HUDEP-2 (cell line): ENCODE measurements around the gene ATP6V0C.

Experiments
- DNase-seq, 76 experiments: peaks; one replicate each; lab custom pipeline; 2025; ENCODE audit not compliant: unreplicated experiment in 76 of 76; lab: John Stamatoyannopoulos, UW

ATP6V0C gene

DNA sequence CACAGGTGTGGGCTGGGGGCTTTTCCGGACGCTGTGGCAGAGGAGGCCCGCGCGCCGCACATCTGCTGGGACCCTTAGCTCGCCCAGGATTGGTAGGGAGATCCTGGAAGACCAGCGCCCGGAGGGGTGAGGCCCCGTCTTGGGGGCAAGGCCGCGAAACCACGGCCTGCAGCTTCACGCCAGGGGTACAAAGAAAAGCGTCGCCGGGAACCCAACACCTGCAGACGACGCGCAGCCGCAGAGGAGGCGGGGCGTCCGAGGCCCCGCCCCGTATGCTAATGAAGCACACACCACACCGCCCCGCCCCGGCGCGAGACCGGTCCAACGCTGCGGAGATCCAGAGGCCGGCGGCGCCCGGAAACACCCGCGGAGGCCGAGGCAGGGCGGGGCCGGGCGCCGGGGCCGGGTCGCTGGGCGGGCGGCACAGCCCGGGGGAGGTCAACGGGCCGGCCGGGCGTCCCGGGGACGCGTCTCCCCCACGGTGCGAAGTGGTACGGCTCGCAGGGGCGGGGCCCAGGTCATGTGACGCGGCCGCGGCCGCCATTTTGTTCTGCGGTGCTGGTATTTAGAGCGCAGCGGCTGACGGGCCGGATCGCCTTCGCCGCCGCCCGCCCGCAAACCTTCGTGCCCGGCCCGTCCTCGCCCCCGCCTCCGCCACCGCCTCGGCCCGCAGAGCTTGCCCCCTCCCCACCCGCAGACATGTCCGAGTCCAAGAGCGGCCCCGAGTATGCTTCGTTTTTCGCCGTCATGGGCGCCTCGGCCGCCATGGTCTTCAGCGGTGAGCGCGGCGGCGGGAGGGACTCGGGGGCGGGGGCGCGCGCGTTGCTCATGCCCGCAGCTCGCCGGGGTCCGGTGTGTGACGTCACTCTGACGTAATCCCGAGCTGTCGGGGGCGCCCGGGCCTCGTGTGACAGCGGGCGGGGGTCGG is at the start of gene ATP6V0C:
Gene ATP6V0C, plus strand, starts transcription at position 548 of the 928 bp plus-strand sequence. Its CDS starts 152 bp downstream, at position 700.
- DNase-seq, result peak in 72 of 76 experiments; percentile 46 to 97 (median 88)

DNA sequence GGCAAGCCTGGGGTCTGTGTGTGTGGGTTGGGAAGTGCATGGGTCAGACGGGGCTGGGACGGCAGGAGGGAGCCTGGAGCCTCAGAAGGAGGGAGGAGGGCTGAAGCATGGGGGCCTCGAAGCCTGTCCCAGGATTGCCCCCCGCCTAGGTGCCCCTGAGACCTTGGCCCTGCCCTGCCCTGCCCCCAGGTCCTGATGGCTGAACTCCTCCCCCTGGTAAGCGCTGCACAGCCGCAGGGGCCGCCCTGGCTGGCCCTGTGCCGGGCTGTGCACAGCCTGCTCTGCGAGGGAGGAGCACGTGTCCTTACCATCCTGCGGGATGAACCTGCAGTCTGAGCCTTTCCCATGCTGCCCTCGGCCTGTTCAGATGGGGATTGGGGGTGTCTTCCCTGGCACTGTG is 49.4 kb upstream of the ATP6V0C start:
- no peak for DNase-seq

DNA sequence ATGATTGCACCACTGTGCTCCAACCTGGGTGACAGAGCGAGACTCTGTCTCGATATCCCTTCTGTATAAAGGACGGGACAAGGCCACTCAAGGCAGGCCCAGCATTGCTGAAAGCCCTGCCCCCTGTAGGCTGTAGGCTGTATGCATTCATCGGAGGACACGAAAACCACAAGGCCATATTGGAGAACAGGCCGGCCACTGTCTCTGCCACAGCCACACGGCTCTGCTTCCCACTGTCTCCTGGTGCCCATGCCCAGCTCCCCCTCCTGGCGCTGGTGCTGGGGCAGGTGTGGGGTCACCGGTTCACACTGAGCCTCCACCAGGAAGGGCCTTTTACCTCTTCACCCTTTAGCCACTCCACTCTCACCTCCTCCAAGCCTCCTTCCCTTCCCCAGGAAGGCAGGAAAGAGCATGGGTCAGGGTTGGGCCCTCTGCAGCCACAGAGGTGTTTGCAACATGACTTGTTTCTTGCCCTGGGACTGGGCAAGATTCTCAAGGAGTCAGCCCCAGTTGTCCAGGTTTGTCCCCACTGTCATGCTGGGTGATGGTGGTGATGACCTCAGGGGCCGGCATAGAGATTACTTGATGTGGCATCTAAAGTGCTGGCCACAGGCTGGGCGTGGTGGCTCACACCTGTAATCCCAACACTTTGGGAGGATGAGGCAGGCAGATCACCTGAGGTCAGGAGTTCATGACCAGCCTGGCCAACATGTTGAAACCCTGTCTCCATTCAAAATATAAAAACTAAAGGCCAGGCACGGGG is 47.9 kb upstream of the ATP6V0C start:
- peak in 9 of 76 experiments; percentile 12 to 32 (median 24) for DNase-seq

DNA sequence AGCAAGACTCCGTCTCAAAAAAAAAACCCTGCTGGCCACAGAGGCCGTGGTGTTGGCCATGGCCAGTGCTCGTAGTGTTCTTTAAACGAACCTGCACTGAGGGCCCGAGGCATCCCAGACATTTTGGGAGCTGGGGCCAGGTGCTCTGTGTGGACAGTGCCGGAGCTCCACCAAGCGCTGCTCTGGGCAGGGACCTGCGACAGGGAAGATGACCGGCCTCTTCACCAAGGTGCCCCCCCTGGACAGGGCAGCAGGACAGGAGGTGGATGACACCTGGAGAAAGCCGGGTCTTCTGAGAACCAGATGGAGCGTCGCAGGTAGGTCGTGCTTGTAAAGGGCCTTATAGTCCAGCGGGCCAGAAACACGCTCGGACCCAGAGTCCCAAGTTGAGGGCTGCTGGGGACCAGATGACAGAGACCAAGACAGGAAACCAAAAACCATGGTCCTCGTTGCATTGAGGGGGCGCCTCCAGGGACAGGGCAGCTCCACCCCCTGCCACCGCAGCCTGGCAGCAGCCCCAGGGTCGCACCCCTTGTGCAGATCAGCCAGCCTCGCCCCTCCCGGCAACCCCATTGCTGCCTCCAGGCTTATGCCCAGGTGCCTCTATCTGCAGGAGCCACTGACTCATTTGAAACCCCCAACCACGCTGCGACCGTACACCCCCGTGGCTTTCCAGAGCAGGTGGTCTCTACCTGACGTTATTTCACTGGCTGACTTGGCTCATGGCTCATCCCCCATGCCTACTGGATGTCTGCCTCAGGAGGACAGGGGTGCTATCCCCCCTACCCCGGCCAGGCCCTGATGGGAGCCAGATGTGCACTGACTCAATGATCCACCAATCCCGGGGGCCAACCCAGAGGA is 46.9 kb upstream of the ATP6V0C start:
- DNase-seq, result no peak

DNA sequence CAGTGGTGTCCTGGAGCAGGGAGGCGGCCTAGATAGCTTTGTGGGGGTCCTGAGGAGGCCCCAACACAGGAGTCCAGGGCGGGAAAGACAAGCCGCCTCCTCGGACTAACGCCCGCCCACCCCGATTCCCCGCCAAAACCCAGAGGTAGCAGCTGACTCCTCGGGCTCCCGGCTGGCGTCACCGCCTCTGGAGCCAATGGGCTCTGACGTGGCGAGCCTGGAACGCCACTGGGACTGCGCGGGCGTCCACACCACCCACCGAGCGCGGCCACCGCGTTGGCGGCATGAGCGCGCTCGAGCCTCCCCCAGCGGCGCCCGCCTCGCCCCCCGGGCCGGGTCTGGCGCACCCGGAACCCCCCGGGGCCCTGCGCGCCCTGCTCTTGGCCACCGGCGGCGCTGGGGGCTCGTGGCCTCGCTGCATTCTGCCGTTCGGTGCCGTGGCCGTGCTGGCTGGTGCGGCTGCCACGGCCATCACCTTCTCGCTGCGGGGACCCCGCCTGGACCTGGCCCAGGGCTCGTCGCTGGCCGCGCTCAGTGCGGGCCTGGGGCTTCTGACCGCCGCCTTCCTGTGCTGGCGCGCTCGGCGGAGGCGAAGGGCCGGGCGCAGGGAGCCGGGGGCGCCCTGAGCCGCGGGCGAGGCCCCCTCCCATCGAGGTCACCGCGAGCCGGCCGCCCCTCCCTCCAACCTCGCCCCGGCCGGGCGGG is 46.1 kb upstream of the ATP6V0C start:
- peak in 66 of 76 experiments; percentile 27 to 83 (median 67) for DNase-seq

DNA sequence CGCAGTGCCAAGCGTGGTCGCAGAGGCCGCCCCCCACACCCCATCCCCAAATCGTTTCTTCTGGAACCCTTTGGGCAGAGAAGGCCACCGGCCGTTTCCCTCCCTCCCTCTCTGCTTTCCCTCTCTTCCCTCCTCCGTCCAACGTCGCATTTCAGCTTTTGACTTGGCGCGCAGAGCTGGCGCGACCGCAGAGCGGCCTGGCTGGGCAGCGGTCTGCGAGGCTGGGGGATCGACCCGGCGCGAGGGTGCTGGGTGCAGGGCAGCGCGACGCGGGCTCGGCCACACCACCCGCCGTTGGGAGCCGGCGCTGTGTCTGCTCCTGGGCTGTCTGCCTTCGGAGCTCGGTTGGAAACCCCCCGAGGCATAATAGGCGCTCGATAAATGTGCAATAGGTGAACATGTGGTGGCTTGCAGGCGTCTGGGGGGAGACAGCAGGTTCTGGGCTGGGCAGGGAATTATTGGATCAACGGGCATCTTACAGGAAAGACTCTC is 45.5 kb upstream of the ATP6V0C start:
- peak in 9 of 76 experiments; percentile 16 to 64 (median 35) for DNase-seq

DNA sequence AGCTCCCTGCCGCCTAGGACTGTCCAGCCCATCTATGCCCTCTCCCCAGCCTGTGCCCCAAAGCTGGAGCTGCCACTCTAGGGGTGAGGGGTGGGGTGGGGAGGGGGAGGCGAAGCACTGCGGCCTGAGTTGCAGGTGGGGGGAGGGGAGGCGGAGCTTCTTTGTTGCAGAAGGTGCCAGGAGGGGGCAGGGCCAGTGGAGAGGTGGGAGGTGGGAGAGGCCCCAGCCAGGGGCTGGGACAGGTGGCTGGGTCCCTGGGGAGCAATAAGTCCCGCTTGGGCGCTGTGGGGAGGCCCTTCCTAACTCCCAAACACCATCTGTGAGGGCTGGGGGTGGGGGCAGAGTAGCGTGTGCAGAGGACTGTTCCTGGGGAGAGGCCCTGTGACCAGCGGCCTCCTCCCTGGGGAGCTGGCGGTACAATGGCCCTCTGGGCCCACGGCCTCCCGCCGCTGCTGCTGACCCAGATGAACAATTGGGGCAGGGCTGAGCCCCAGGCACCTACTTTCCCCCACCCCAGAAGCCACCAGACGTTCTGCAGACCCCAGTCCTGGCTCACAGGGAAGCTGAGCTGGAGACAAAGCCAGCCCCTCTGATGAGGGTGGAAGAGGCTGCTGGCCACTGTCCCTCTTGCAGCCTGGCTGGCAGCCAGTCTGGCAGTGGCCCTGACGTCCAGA is 44.9 kb upstream of the ATP6V0C start:
- DNase-seq, result peak in 22 of 76 experiments; percentile 8 to 62 (median 32)

DNA sequence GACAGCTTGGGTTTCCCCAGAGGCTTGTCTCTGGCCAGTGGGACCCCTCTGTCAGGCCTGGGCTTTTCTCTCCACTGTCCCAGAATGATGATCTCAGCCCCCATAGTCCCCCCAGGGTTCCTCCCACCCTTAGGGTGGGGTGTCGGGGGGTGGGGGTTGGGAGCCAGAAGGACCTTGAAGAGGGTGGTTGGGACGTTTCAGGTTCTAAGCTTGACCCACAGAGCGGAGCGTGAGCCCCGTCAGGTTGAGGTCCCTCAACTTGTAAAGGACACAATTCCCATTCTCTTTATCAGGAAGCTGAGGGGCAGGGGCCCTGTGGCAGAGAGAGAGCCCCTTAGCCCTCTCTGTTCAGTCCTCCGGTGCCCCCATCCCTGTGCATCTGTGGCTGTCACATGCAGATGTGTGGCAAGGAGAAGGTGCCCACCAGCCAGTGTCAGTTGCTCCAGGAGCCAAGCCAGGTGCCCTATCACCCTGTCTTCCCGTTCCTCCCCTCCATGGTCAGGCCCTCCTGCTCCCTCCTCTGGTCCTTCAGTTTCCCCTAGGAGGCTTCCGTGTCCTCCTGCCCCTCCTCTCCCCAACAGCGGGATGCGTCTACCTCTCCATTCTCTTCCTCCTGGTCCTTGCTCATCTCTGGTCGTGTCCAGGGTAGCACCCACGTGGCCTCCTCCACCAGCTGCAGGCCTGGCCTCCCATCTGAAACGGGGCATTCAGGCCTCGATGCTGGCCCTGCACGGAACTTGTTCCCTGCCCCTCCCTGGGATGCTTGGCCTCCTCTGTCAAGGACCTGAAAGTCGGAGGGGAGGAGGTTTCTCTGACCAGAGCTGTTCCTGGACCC is 44.1 kb upstream of the ATP6V0C start:
- DNase-seq, result peak in 8 of 76 experiments; percentile 15 to 50 (median 24)

DNA sequence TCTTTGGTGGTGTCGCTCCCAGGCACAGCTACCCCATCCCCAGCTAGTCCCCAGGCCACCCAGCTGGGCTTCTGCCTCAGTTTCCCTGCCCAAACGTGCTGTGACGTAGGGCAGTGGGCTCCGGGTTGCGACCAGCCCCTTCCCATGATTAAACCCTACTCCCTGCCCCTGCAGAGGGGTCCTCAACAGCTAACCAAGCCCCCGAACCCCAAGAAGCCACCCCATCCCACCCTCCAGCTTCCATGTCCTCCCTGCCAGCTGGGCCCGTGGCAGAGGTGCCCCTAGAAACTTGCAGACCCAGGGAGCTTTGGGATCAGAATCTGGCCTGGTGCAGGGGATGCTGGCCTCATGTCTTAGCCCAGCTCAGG is 43.5 kb upstream of the ATP6V0C start:
- DNase-seq, result no peak

DNA sequence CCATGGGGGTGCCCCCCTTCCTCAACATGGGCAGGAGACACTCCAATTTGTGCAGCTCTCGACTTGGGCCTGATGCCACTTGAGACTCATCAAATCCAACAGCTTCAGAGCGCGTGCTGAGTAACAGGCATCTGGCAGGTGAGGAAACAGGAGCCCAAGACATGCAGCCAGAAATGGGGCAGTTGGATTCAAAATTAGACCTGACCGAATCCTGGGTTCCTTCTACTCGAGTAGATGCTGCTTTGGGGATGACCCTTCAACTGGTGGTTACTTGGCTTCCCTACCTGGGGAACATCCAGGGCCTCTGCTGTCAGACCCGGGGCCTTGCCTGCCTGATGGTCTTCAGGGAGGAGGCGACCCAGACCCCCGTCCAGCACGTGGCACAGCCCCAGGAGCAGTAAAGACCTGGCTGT is 43.1 kb upstream of the ATP6V0C start:
- peak in 11 of 76 experiments; percentile 15 to 41 (median 21) for DNase-seq

DNA sequence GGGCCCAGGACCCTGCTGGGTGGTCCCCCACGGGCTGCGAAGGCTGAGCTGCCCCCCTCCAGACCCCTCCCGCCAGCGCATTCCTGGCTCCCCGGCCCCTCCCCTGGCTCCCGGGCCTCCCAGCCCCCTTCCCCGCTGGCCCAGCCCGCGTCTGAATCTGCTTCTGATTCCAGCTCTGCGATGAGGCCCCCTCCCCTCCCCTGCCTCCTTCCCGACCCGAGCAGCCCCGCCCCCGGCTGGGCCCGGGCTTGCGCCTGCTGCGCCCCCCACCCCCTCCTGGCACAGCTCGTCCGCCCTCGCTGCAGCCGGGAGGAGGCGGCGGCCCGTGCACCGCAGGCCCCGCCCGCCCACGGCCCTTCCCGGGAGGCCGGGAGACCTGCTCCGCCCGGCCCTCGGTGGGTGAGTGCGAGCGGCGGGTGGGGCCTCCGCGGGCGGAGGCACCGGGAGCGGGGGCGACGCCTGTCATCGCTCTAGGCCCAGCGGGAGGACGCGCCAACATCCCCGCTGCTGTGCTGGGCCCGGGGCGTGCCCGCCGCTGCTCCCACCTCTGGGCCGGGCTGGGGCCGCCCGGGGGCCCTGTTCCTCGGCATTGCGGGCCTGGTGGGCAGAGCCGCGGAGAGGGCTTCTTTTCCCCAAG is 42.6 kb upstream of the ATP6V0C start, which contains the start of gene NTN3:
Gene NTN3, plus strand, starts transcription at position 282 of the 637 bp plus-strand sequence. CDS start 405 bp downstream, outside the sequence.
- DNase-seq, result peak in 29 of 76 experiments; percentile 13 to 52 (median 37)

DNA sequence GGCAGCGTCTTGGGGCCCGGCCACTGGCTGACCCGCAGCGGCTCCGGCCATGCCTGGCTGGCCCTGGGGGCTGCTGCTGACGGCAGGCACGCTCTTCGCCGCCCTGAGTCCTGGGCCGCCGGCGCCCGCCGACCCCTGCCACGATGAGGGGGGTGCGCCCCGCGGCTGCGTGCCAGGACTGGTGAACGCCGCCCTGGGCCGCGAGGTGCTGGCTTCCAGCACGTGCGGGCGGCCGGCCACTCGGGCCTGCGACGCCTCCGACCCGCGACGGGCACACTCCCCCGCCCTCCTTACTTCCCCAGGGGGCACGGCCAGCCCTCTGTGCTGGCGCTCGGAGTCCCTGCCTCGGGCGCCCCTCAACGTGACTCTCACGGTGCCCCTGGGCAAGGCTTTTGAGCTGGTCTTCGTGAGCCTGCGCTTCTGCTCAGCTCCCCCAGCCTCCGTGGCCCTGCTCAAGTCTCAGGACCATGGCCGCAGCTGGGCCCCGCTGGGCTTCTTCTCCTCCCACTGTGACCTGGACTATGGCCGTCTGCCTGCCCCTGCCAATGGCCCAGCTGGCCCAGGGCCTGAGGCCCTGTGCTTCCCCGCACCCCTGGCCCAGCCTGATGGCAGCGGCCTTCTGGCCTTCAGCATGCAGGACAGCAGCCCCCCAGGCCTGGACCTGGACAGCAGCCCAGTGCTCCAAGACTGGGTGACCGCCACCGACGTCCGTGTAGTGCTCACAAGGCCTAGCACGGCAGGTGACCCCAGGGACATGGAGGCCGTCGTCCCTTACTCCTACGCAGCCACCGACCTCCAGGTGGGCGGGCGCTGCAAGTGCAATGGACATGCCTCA is 41.9 kb upstream of the ATP6V0C start:
- DNase-seq, result peak in 18 of 76 experiments; percentile 19 to 64 (median 38)

DNA sequence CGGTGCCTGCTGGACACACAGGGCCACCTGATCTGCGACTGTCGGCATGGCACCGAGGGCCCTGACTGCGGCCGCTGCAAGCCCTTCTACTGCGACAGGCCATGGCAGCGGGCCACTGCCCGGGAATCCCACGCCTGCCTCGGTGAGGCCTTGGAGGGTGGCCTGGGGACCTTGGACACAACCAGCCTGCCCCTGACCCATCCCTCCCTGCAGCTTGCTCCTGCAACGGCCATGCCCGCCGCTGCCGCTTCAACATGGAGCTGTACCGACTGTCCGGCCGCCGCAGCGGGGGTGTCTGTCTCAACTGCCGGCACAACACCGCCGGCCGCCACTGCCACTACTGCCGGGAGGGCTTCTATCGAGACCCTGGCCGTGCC is 41.3 kb upstream of the ATP6V0C start:
- DNase-seq, result no peak

DNA sequence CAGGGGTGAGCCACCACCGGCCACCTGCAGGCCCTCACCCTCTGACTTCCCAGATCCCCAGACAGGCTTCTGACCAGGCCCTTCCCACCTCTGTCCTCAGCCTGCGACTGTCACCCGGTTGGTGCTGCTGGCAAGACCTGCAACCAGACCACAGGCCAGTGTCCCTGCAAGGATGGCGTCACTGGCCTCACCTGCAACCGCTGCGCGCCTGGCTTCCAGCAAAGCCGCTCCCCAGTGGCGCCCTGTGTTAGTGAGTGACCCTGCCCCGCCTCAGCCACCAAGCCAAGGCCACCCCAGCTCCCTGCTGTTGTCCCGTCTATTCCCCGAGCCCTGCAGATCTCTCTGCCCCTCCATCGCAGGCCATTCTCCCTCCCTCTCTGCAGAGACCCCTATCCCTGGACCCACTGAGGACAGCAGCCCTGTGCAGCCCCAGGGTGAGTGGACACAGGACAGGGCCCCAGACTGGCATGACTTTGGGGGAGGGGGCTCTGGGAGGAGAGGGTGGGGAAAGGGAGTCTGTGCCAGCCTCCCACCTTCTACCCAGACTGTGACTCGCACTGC is 40.8 kb upstream of the ATP6V0C start:
- DNase-seq, result peak in 1 of 76 experiments; percentile 28

DNA sequence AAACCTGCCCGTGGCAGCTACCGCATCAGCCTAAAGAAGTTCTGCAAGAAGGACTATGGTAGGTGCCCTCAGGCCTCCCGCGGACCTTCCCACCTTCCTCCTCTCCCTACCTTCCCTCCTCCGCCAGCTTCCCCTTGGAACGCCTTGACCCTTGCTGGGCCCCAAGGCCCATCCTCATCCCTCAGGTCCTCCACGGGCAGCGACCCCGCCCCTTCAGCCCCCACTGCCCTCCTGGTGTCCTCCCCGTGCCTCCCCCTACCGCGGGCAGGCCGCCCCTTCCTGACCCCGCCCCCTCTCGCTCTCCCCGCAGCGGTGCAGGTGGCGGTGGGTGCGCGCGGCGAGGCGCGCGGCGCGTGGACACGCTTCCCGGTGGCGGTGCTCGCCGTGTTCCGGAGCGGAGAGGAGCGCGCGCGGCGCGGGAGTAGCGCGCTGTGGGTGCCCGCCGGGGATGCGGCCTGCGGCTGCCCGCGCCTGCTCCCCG is 40.3 kb upstream of the ATP6V0C start:
- DNase-seq, result peak in 9 of 76 experiments; percentile 14 to 40 (median 28)
